Erythroblast (primary cell): Measurements from ENCODE around the gene LMBRD2.

ENCODE experiments used
- GATA1 ChIP-seq: IDR thresholded peaks from 2 replicates; pipeline ENCODE4 v1.6.1; 2011; ENCODE audit warnings: low read depth, mild to moderate bottlenecking, control low read depth, low read length, moderate library complexity
- POLR2A ChIP-seq: IDR thresholded peaks from 2 replicates; pipeline ENCODE4 v1.6.1; 2011; ENCODE audit warnings: mild to moderate bottlenecking, low read length

GRCh38 chr5:36178524-36178890 lies 26.8 kb upstream of the LMBRD2 start:
- no peak for TF ChIP-seq POLR2A
- no peak for TF ChIP-seq GATA1
